ENCODE results near the gene PLCL2. TPM values are rescaled to one million over a fixed set of nuclear protein-coding genes. Genes with fewer than 3 reads are reported as not detected.

PLCL2 gene
- total RNA-seq, 3 donors from 2014 or later = 15.0 to 35.0 (median 18.8) TPM

- Histone ChIP-seq H3K4me3 (no peak overlapping the region), H3K9me3 (no peaks in the 10 kb centered on the region), H3K4me1 (ENCODE audit: low read depth) (peaks cover 8% of the 10 kb centered on the region), H3K36me3 (ENCODE audit: low read depth) (no peaks in the 10 kb centered on the region)
- DNase-seq (no peak), ATAC-seq (no peak)
- no peak for TF ChIP-seq CTCF (IDR thresholded peaks at IDR 0.05)
- intact Hi-C loops (cut with DNase I, micrococcal nuclease) = no loop called here
Measured at GRCh38 chr3:17038141-17038540, 153.4 kb downstream of the PLCL2 start.

- Histone ChIP-seq H3K4me1 (ENCODE audit: low read depth) (peaks cover 8% of the 10 kb centered on the region), H3K9me3 (no peaks in the 10 kb centered on the region), H3K4me3 (no peak overlapping the region), H3K36me3 (ENCODE audit: low read depth) (no peaks in the 10 kb centered on the region)
- TF ChIP-seq CTCF (IDR thresholded peaks at IDR 0.05) = no peak
- intact Hi-C loops (cut with DNase I, micrococcal nuclease) = no loop called here
- no peak for ATAC-seq
- no peak for DNase-seq
Measured at GRCh38 chr3:17038900-17039553, 154.3 kb downstream of the PLCL2 start.

GRCh38 chr3:17039594-17039993, 154.8 kb downstream of the PLCL2 start:
- ATAC-seq (peak; percentile 82), DNase-seq (no peak)
- Histone ChIP-seq H3K9me3 (no peaks in the 10 kb centered on the region), H3K4me3 (no peak overlapping the region), H3K36me3 (ENCODE audit: low read depth) (no peaks in the 10 kb centered on the region), H3K4me1 (ENCODE audit: low read depth) (peaks cover 8% of the 10 kb centered on the region)
- TF ChIP-seq CTCF (IDR thresholded peaks at IDR 0.05) = no peak
- intact Hi-C loops (cut with DNase I, micrococcal nuclease) = no loop called here

- TF ChIP-seq CTCF (IDR thresholded peaks at IDR 0.05) = no peak
- H3K9me3 ChIP-seq = no peaks in the 10 kb centered on the region
- H3K36me3 ChIP-seq (ENCODE audit: low read depth) = no peaks in the 10 kb centered on the region
- DNase-seq = no peak
- no peak overlapping the region for H3K4me3 ChIP-seq
- intact Hi-C loops (cut with DNase I, micrococcal nuclease) = no loop called here
- peak; percentile 21 for ATAC-seq
- H3K4me1 ChIP-seq (ENCODE audit: low read depth) = peaks cover 8% of the 10 kb centered on the region
Measured at GRCh38 chr3:17040322-17040989, 155.7 kb downstream of the PLCL2 start.

- DNase-seq (no peak), ATAC-seq (peak; percentile 78)
- H3K4me3 ChIP-seq = no peak overlapping the region
- H3K4me1 ChIP-seq (ENCODE audit: low read depth) = peaks cover 8% of the 10 kb centered on the region
- H3K9me3 ChIP-seq = no peaks in the 10 kb centered on the region
- no peak for TF ChIP-seq CTCF (IDR thresholded peaks at IDR 0.05)
- H3K36me3 ChIP-seq (ENCODE audit: low read depth) = no peaks in the 10 kb centered on the region
- intact Hi-C loops (cut with DNase I, micrococcal nuclease) = no loop called here
Measured at GRCh38 chr3:17040990-17041377, 156.2 kb downstream of the PLCL2 start.

Data from mucosa of descending colon (tissue), 3 donors.